Hepatocyte (in vitro differentiated cells): ENCODE measurements around the gene SEPTIN5. TPM values are rescaled to one million over a fixed set of nuclear protein-coding genes. Genes with fewer than 3 reads are reported as not detected.

Source experiments
- DNase-seq: peaks from one replicate; pipeline ENCODE4 v3.0.0-alpha.2; 2016; ENCODE audit warnings: low spot score
- H2AFZ ChIP-seq: fragments of 200-600 bp; sonication (generic); 2 replicates; pipeline ENCODE4 v1.6.0; 2016; ENCODE audit warnings: antibody characterized with exemption, mild to moderate bottlenecking
- H3K27ac ChIP-seq: fragments of 200-600 bp; sonication (generic); 2 replicates; pipeline ENCODE4 v1.5.1; 2016; ENCODE audit warnings: mild to moderate bottlenecking
- H3K27me3 ChIP-seq: fragments of 200-600 bp; sonication (generic); 2 replicates; pipeline ENCODE4 v1.6.1; 2016
- H3K36me3 ChIP-seq: fragments of 200-600 bp; sonication (generic); replicated peaks from 2 replicates; pipeline ENCODE4 v1.5.1; 2016; ENCODE audit warnings: low read depth; ENCODE audit not compliant: insufficient read depth
- H3K4me1 ChIP-seq: fragments of 200-600 bp; sonication (generic); 2 replicates; pipeline ENCODE4 v1.5.1; 2016; ENCODE audit warnings: mild to moderate bottlenecking, moderate library complexity; ENCODE audit not compliant: insufficient read depth
- H3K4me2 ChIP-seq: fragments of 200-600 bp; sonication (generic); 2 replicates; pipeline ENCODE4 v1.6.0; 2016
- H3K4me3 ChIP-seq: fragments of 200-600 bp; sonication (generic); 2 replicates; pipeline ENCODE4 v1.5.1; 2016; ENCODE audit warnings: mild to moderate bottlenecking
- H3K79me2 ChIP-seq: fragments of 200-600 bp; sonication (generic); 2 replicates; pipeline ENCODE4 v1.6.0; 2017; ENCODE audit warnings: mild to moderate bottlenecking
- H3K9me2 ChIP-seq: fragments of 200-600 bp; sonication (generic); replicated peaks from 2 replicates; pipeline ENCODE4 v1.6.0; 2017; ENCODE audit warnings: mild to moderate bottlenecking; ENCODE audit not compliant: insufficient read depth
- H3K9me3 ChIP-seq: fragments of 200-600 bp; sonication (generic); 2 replicates; pipeline ENCODE4 v1.5.1; 2016; ENCODE audit warnings: low read depth, mild to moderate bottlenecking
- H4K20me1 ChIP-seq: fragments of 200-600 bp; sonication (generic); 2 replicates; pipeline ENCODE4 v1.6.0; 2016; ENCODE audit warnings: mild to moderate bottlenecking; ENCODE audit not compliant: insufficient read depth, poor library complexity, severe bottlenecking
- EZH2 ChIP-seq: fragments of 200-600 bp; sonication (generic); IDR thresholded peaks from 2 replicates; pipeline ENCODE4 v1.6.1; 2016; ENCODE audit warnings: antibody characterized with exemption, mild to moderate bottlenecking, borderline replicate concordance
- EZH2phosphoT487 ChIP-seq: fragments of 200-600 bp; sonication (generic); IDR thresholded peaks from one replicate; pipeline ENCODE4 v1.6.1; 2018; ENCODE audit warnings: antibody characterized with exemption, mild to moderate bottlenecking, low read depth, moderate library complexity; ENCODE audit not compliant: unreplicated experiment, severe bottlenecking
- WGBS: methylation state at CpG from one replicate; pipeline ENCODE4 v1.1.6; 2016; ENCODE audit warnings: low lambda C conversion rate; ENCODE audit errors: missing lambda C conversion rate; 5-methylcytosine and 5-hydroxymethylcytosine counted together
- polyA plus RNA-seq: library from polyadenylated mRNA; unstranded; fragments of >200 nt; fragmentation: Nextera tagmentation; extraction: Ambion mirVana; gene quantifications from 2 replicates; pipeline ENCODE4 v1.2.1, GENCODE V29; 2016
- total RNA-seq: library from RNA; depleted of rRNA; stranded (reverse); fragments of >200 nt; gene quantifications from 2 replicates; pipeline ENCODE4 v1.2.3, GENCODE V29; 2014
- TF ChIP-seq, protein P1 (sequence below): fragments of 200-600 bp; sonication (generic); IDR thresholded peaks from 2 replicates; pipeline ENCODE4 v1.5.1; 2016; ENCODE audit warnings: antibody characterized with exemption, mild to moderate bottlenecking; ENCODE audit not compliant: poor library complexity

SEPTIN5 gene
- total and polyA plus RNA-seq, 2 experiments from 2014 or later: 9.4 to 10.0 TPM

DNA sequence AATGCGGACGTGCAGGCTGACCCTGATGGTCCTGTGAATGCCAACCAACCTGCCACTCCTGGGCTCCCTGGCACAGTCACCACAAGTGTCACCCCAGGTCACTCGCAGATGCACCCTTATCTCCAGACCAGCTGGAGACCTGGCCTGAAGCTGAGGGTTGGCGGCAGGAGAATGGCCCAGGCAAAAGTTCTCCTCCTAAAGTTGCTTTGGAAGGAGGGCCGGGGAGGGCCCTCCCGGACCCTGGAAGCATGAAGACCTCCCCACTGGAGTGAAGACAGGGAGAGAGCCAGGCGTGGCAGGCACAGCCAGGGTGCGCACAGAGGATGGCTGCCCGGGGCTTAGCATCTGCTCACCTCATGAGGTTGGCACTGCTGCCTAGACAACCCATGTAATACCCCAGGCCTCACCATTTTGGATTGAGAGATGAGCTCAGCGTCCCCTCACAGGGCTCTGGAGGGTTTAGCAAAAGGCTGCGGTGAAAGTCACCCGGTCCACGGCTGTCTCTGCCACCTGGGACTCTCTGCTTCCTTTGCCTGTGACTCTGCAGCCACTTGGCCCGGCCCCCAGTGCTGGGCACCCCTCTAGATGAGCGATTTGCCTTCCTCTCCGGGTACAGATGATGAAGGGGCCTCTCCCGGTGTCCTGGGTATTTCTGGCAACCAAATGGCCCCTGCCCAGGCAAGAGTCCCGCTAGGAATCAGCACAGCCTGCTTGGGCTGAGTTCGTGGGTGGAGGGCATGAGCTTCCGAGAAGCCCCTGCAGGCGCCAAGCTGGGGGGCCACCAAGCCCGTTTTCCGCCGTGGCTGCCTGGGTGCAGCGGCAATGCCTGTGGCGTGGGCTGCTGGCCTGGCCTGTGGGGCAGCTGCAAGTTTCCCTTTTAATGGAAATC, 48.3 kb upstream of the SEPTIN5 start:
- H4K20me1 ChIP-seq: no peaks in the 10 kb centered on the region
- WGBS: 95% methylated on average over 26 of the region's 26 CpGs

DNA sequence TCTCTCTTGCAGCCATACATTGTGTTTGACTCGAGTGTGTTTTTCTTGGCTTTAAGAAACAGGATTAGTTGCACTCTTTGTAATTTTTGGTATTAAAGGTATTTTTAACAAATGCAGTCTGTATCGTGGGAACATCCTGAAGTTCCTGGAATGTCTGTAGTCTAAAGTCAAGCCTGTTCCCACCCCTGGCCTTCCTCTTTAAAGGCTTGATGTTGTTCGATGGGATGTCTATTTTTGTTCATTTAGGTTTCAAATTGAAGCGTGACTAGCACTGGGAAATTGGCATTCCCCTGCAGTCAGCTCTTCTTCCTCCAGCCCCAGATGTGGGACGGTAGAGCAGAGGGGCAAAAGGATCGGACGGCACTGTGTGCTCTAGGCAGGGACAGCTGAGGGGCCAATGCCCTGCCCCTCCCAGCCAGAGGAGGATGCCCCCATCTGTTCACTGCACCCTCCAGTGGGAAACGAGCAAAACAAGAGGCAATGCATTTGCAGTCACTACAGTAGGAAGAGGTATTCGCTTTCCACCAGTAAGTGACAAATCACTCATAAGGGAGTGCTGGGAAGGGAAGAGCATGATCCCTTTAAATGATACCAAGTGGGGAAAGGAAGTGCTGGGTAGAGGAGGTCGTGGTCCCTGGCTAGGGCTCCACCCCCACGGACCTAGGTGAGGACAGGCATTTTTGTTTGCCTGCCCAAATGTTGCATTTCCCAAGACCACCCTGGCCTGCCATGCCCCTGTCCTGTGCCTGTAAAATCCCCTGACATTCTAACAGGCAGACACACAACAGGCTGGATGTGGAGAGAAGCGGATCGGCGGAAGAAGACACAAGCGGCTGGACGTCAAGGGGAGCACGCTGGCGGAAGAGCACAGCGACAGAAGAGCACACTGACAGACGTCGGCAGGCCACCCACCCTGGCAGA, 47.4 kb upstream of the SEPTIN5 start:
- WGBS: 85% methylated on average over 21 of the region's 21 CpGs
- H3K4me3 ChIP-seq: no peak overlapping the region
- no peak overlapping the region for H3K27ac ChIP-seq
- no peaks in the 10 kb centered on the region for H3K36me3 ChIP-seq
- H4K20me1 ChIP-seq: no peaks in the 10 kb centered on the region
- no peak overlapping the region for H2AFZ ChIP-seq
- TF ChIP-seq EZH2 (no peak), EZH2phosphoT487 (no peak)
- TF ChIP-seq, protein P1, sequence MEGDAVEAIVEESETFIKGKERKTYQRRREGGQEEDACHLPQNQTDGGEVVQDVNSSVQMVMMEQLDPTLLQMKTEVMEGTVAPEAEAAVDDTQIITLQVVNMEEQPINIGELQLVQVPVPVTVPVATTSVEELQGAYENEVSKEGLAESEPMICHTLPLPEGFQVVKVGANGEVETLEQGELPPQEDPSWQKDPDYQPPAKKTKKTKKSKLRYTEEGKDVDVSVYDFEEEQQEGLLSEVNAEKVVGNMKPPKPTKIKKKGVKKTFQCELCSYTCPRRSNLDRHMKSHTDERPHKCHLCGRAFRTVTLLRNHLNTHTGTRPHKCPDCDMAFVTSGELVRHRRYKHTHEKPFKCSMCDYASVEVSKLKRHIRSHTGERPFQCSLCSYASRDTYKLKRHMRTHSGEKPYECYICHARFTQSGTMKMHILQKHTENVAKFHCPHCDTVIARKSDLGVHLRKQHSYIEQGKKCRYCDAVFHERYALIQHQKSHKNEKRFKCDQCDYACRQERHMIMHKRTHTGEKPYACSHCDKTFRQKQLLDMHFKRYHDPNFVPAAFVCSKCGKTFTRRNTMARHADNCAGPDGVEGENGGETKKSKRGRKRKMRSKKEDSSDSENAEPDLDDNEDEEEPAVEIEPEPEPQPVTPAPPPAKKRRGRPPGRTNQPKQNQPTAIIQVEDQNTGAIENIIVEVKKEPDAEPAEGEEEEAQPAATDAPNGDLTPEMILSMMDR: no peak
- H3K9me2 ChIP-seq: no peaks in the 10 kb centered on the region
- H3K79me2 ChIP-seq: no peaks in the 10 kb centered on the region
- no peaks in the 10 kb centered on the region for H3K27me3 ChIP-seq
- H3K9me3 ChIP-seq: no peaks in the 10 kb centered on the region
- H3K4me2 ChIP-seq: no peak overlapping the region
- DNase-seq: no peak
- H3K4me1 ChIP-seq: peaks cover 5% of the 10 kb centered on the region

More for the DNA sequence above, 48.3 kb upstream of the SEPTIN5 start:
- Histone ChIP-seq H3K4me2 (no peak overlapping the region), H3K9me2 (no peaks in the 10 kb centered on the region), H3K79me2 (no peaks in the 10 kb centered on the region), H3K36me3 (no peaks in the 10 kb centered on the region), H3K4me1 (peaks cover 5% of the 10 kb centered on the region), H2AFZ (no peak overlapping the region), H3K27ac (no peak overlapping the region), H3K9me3 (no peaks in the 10 kb centered on the region), H3K4me3 (no peak overlapping the region), H3K27me3 (no peaks in the 10 kb centered on the region)
- no peak for TF ChIP-seq EZH2phosphoT487
- TF ChIP-seq, protein P1: no peak
- no peak for TF ChIP-seq EZH2
- no peak for DNase-seq

DNA sequence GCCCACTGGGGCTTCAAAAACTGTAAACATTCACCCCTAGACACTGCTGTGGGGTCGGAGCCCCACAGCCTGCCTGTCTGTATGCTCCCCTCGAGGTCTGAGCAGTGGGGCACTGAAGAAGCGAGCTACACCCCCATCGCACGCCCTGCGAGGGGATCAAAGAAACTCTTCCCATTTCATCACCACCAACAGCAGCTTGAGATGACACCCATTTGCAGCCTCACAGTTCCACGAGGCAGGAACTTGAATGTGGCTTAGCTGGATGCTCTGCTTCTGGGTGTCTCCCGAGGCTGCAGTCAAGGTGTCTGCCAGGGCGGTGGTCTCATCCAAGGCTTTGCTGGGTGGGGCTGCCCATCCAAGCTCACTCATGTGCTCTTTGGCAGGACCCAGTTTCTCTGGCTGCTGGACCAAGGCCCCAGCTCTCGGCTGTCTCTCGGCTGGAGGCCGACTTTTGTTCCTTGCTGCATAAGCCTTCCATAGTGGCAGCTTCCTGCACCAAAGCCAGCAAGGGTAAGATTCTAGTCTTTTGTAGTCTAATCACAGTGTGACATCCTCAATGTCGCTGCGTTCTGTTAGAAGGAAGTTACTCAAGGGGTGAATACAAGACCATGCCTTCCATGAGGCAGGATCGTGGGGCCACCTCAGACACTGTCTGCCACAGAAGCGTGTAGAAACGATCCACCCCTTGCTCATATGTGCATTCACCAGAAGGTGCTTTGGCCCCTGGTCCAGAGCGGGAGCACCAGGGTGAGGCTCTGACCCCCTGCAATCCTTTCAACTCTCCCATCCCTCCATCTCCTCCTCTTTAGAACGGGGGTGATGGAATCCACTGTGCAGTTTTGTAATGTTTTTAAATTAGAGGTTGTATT, 46.2 kb upstream of the SEPTIN5 start:
- H3K9me2 ChIP-seq: no peaks in the 10 kb centered on the region
- H2AFZ ChIP-seq: no peak overlapping the region
- H3K27me3 ChIP-seq: no peaks in the 10 kb centered on the region
- no peaks in the 10 kb centered on the region for H4K20me1 ChIP-seq
- no peak for DNase-seq
- no peak overlapping the region for H3K27ac ChIP-seq
- H3K36me3 ChIP-seq: no peaks in the 10 kb centered on the region
- peaks cover 5% of the 10 kb centered on the region for H3K4me1 ChIP-seq
- no peak overlapping the region for H3K4me3 ChIP-seq
- no peak for TF ChIP-seq EZH2
- no peak for TF ChIP-seq EZH2phosphoT487
- TF ChIP-seq, protein P1: no peak
- H3K4me2 ChIP-seq: no peak overlapping the region
- 91% methylated on average over 19 of the region's 19 CpGs for WGBS
- H3K79me2 ChIP-seq: no peaks in the 10 kb centered on the region
- no peaks in the 10 kb centered on the region for H3K9me3 ChIP-seq
